CD14-positive monocyte (primary cell): ENCODE data around the gene PRR33. TPM values are rescaled to one million over a fixed set of nuclear protein-coding genes. Genes with fewer than 3 reads are reported as not detected.

Experiments used
- DNase-seq, 3 donors: peaks; one replicate each; pipeline ENCODE4 v3.0.0-alpha.2; 2011 to 2022
- H2AFZ ChIP-seq: 2 replicates; pipeline ENCODE4 v1.6.0; 2012; ENCODE audit warnings: mild to moderate bottlenecking, low read depth, low read length, inconsistent platforms; ENCODE audit not compliant: insufficient read depth, poor library complexity, severe bottlenecking
- H3K27ac ChIP-seq, 2 donors: 1 replicate in 1 of 2; 2 replicates in 1 of 2; pipeline ENCODE4 v1.5.1; 2012 to 2013; ENCODE audit warnings: low read length in 2 of 2, control low read depth in 1 of 2, inconsistent platforms in 1 of 2, low read depth in 1 of 2, mild to moderate bottlenecking in 1 of 2
- H3K27me3 ChIP-seq, 2 donors: one replicate each; pipeline versions ENCODE4 v1.6.0 to v1.6.1; 2011 to 2013; ENCODE audit warnings: low read length in 2 of 2; ENCODE audit not compliant: control insufficient read depth in 2 of 2, insufficient read depth in 2 of 2
- H3K36me3 ChIP-seq, 2 donors: replicated peaks in 1 of 2; 1 replicate in 1 of 2; 2 replicates in 1 of 2; pipeline versions ENCODE4 v1.5.1 to v1.6.1; 2012 to 2013; ENCODE audit warnings: low read length in 2 of 2, control low read depth in 1 of 2, inconsistent platforms in 1 of 2, mild to moderate bottlenecking in 1 of 2; ENCODE audit not compliant: insufficient read depth in 2 of 2, control insufficient read depth in 1 of 2
- H3K4me1 ChIP-seq, 2 donors: 1 replicate in 1 of 2; 2 replicates in 1 of 2; pipeline versions ENCODE4 v1.5.1 to v1.6.1; 2012 to 2013; ENCODE audit warnings: low read length in 2 of 2, control low read depth in 1 of 2, inconsistent platforms in 1 of 2, mild to moderate bottlenecking in 1 of 2, moderate library complexity in 1 of 2; ENCODE audit not compliant: insufficient read depth in 2 of 2, control insufficient read depth in 1 of 2
- H3K4me2 ChIP-seq: replicated peaks from 2 replicates; pipeline ENCODE3; 2012; ENCODE audit warnings: low read length, moderate library complexity, mild to moderate bottlenecking; ENCODE audit not compliant: poor library complexity, severe bottlenecking; ENCODE audit errors: extremely low read depth
- H3K4me3 ChIP-seq, 3 experiments: fragments of 200-600 bp in 1 of 3; sonication (generic) in 1 of 3; replicated peaks in 1 of 3; 1 replicate in 2 of 3; 2 replicates in 1 of 3; pipeline ENCODE4 v1.5.1; 2011 to 2013; ENCODE audit warnings: low read length in 3 of 3, mild to moderate bottlenecking in 3 of 3, control low read depth in 2 of 3, low read depth in 2 of 3, inconsistent platforms in 1 of 3, moderate library complexity in 1 of 3
- H3K79me2 ChIP-seq: 2 replicates; pipeline ENCODE4 v1.6.0; 2012; ENCODE audit warnings: mild to moderate bottlenecking, control low read depth, inconsistent platforms, low read length, moderate library complexity; ENCODE audit not compliant: insufficient read depth
- H3K9ac ChIP-seq: 2 replicates; pipeline ENCODE4 v1.6.0; 2017; ENCODE audit warnings: low read length, mild to moderate bottlenecking; ENCODE audit not compliant: insufficient read depth, poor library complexity, severe bottlenecking
- H3K9me3 ChIP-seq, 2 donors: replicated peaks in 1 of 2; 1 replicate in 1 of 2; 2 replicates in 1 of 2; pipeline versions ENCODE4 v1.5.1 to v1.6.1; 2012 to 2013; ENCODE audit warnings: low read length in 2 of 2, control low read depth in 1 of 2; ENCODE audit not compliant: control insufficient read depth in 1 of 2, insufficient read depth in 1 of 2
- H4K20me1 ChIP-seq: 2 replicates; pipeline ENCODE4 v1.6.0; 2012; ENCODE audit warnings: mild to moderate bottlenecking, low read length, control low read depth, moderate library complexity; ENCODE audit not compliant: insufficient read depth
- H3K27ac Mint-ChIP-seq, 7 donors: one replicate each; pipeline ENCODE4 v1.8.0; 2020; ENCODE audit warnings: mild to moderate bottlenecking in 7 of 7, mixed read lengths in 7 of 7, moderate library complexity in 6 of 7, inconsistent platforms in 2 of 7
- H3K27me3 Mint-ChIP-seq, 3 donors: one replicate each; pipeline ENCODE4 v1.8.0; 2021 to 2022; ENCODE audit warnings: low read depth in 3 of 3, mild to moderate bottlenecking in 3 of 3, mixed read lengths in 3 of 3, moderate library complexity in 3 of 3, inconsistent platforms in 1 of 3
- H3K36me3 Mint-ChIP-seq, 2 donors: one replicate each; pipeline ENCODE4 v1.8.0; 2020; ENCODE audit warnings: mixed read lengths in 2 of 2, inconsistent platforms in 1 of 2, mild to moderate bottlenecking in 1 of 2
- H3K4me1 Mint-ChIP-seq: one replicate; pipeline ENCODE4 v1.8.0; 2020; ENCODE audit warnings: mild to moderate bottlenecking, mixed read lengths
- H3K4me3 Mint-ChIP-seq, 2 donors: one replicate each; pipeline ENCODE4 v1.8.0; 2020; ENCODE audit warnings: mild to moderate bottlenecking in 2 of 2, mixed read lengths in 2 of 2, moderate library complexity in 1 of 2
- H3K9me3 Mint-ChIP-seq, 7 donors: one replicate each; pipeline ENCODE4 v1.8.0; 2020 to 2022; ENCODE audit warnings: mixed read lengths in 7 of 7, mild to moderate bottlenecking in 6 of 7, moderate library complexity in 6 of 7, inconsistent platforms in 2 of 7
- whole genome bisulfite sequencing: methylation state at CpG from one replicate; pipeline ENCODE4 v1.1.5; 2013; ENCODE audit warnings: missing lambda C conversion rate; ENCODE audit not compliant: insufficient coverage; 5-methylcytosine and 5-hydroxymethylcytosine counted together
- intact Hi-C, 2 donors: fragments of 100-400 bp; cut with micrococcal nuclease; formaldehyde crosslinking; loops; one replicate each; pipeline versions ENCODE4 v1.15.0 to v1.15.1; 2023
- polyA plus RNA-seq, 3 donors: library from polyadenylated mRNA; depleted of rRNA in 1 of 3; unstranded in 2 of 3; stranded (reverse) in 1 of 3; fragments of 300-500 nt in 2 of 3; fragments of >200 nt in 1 of 3; fragmentation: Illumina TruSeq in 2 of 3; gene quantifications; 1 replicate in 2 of 3; 2 replicates in 1 of 3; pipeline ENCODE4 v1.2.3, GENCODE V29; 2012 to 2021
- TF ChIP-seq, protein P1 (sequence below): fragments of 200-600 bp; IDR thresholded peaks from one replicate; pipeline ENCODE4 v1.8.0; 2022; ENCODE audit warnings: antibody characterized with exemption, mild to moderate bottlenecking

The PRR33 gene
- polyA plus RNA-seq, 3 donors: not detected

DNA sequence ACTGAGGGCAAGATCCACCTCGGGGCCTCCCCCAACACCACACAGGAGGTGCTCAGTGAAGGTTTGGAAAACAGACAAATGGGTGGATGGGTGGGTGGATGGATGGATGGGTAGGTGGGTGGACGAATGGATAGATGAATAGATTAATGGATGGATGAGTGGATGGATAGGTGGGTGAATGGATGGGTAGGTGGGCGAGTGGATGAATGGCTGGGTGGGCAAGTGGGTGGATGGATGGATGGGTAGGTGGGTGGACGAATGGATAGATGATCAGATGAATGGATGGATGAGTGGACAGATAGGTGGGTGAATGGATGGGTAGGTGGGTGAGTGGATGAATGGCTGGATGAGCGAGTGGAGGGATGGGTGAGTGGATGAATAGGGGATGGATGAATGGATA, 863 bp upstream of the PRR33 start:
- no peak overlapping the region for H3K4me3 Mint-ChIP-seq
- TF ChIP-seq, protein P1, sequence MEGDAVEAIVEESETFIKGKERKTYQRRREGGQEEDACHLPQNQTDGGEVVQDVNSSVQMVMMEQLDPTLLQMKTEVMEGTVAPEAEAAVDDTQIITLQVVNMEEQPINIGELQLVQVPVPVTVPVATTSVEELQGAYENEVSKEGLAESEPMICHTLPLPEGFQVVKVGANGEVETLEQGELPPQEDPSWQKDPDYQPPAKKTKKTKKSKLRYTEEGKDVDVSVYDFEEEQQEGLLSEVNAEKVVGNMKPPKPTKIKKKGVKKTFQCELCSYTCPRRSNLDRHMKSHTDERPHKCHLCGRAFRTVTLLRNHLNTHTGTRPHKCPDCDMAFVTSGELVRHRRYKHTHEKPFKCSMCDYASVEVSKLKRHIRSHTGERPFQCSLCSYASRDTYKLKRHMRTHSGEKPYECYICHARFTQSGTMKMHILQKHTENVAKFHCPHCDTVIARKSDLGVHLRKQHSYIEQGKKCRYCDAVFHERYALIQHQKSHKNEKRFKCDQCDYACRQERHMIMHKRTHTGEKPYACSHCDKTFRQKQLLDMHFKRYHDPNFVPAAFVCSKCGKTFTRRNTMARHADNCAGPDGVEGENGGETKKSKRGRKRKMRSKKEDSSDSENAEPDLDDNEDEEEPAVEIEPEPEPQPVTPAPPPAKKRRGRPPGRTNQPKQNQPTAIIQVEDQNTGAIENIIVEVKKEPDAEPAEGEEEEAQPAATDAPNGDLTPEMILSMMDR: no peak
- peaks cover 0 to 15% (median 5%) of the 10 kb centered on the region in 7 donors for H3K9me3 Mint-ChIP-seq
- DNase-seq: no peak
- H2AFZ ChIP-seq: no peak overlapping the region
- peaks cover 19 to 41% (median 23%) of the 10 kb centered on the region in 3 donors for H3K27me3 Mint-ChIP-seq
- peaks cover 0 to 23% of the 10 kb centered on the region in 2 donors for H3K27me3 ChIP-seq
- peak overlapping the region in 1 of 7 donors; percentile 53 for H3K27ac Mint-ChIP-seq
- H3K9me3 ChIP-seq: no peaks in the 10 kb centered on the region
- peaks cover 64% of the 10 kb centered on the region for H4K20me1 ChIP-seq
- H3K36me3 ChIP-seq: peaks cover 21 to 22% of the 10 kb centered on the region in 2 donors
- no peak overlapping the region for H3K4me2 ChIP-seq
- no peaks in the 10 kb centered on the region for H3K79me2 ChIP-seq
- H3K4me3 ChIP-seq: no peak overlapping the region
- intact Hi-C loops: loop anchor here in 1 of 2 donors (5.0 kb wide), 1 partner anchor 260 kb away; no protein-coding TSS in a partner anchor
- H3K36me3 Mint-ChIP-seq: peaks cover 3% of the 10 kb centered on the region in 2 donors
- 76% methylated on average over 4 of the region's 5 CpGs for WGBS
- H3K4me1 Mint-ChIP-seq: peaks cover 32% of the 10 kb centered on the region
- H3K9ac ChIP-seq: no peak overlapping the region
- H3K4me1 ChIP-seq: peaks cover 43 to 53% of the 10 kb centered on the region in 2 donors
- no peak overlapping the region for H3K27ac ChIP-seq

DNA sequence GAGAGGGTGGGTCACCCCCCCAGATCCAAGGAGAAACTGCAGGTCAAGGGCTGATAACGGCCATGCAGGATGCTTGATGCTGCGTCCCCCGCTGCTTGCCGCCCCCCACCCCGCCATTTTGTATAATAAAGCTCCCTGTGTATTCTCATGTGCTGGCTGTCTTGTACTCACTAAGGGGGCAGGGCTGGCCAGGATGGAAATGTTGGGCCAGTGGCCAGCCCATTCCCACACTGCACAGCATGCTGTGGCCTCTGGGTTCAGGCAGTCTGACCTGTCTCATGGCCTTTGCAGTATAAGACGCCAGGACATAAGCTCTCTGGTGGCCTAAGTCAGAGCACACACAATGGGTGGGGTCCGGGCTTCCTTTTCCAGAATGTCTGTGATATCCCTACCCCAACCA, 421 bp upstream of the PRR33 start:
- H3K9me3 ChIP-seq: no peaks in the 10 kb centered on the region
- DNase-seq: no peak
- peaks cover 68% of the 10 kb centered on the region for H4K20me1 ChIP-seq
- H2AFZ ChIP-seq: no peak overlapping the region
- H3K4me2 ChIP-seq: no peak overlapping the region
- Mint-ChIP-seq H3K36me3 (peaks cover 3% of the 10 kb centered on the region in 2 donors), H3K27me3 (peaks cover 20 to 46% (median 27%) of the 10 kb centered on the region in 3 donors), H3K9me3 (peaks cover 0 to 19% (median 6%) of the 10 kb centered on the region in 7 donors), H3K4me1 (peaks cover 28% of the 10 kb centered on the region), H3K27ac (no peak overlapping the region), H3K4me3 (no peak overlapping the region)
- TF ChIP-seq, protein P1: no peak
- peaks cover 0 to 26% of the 10 kb centered on the region in 2 donors for H3K27me3 ChIP-seq
- intact Hi-C loops: loop anchor here in 1 of 2 donors (5.0 kb wide), 1 partner anchor 260 kb away; no protein-coding TSS in a partner anchor
- H3K79me2 ChIP-seq: no peaks in the 10 kb centered on the region
- H3K27ac ChIP-seq: no peak overlapping the region
- H3K4me3 ChIP-seq: no peak overlapping the region
- H3K4me1 ChIP-seq: peaks cover 42 to 51% of the 10 kb centered on the region in 2 donors
- peaks cover 26% of the 10 kb centered on the region in 2 donors for H3K36me3 ChIP-seq
- H3K9ac ChIP-seq: no peak overlapping the region
- WGBS: 75% methylated on average over 7 of the region's 7 CpGs
